HG03280 (cell line): Measurements from ENCODE around the gene PPP4C.
"Not testable (repeated sequence)": the region's sequence is repeated elsewhere in the genome, so short reads cannot be mapped to it uniquely, and the experiment has no call there.

Experiments
- ATAC-seq: cut with Tn5 transposase; IDR thresholded peaks from one replicate; pipeline ENCODE4 v1.9.1; 2021; ENCODE audit warnings: mild to moderate bottlenecking, moderate library complexity; ENCODE audit not compliant: unreplicated experiment

The PPP4C gene

DNA sequence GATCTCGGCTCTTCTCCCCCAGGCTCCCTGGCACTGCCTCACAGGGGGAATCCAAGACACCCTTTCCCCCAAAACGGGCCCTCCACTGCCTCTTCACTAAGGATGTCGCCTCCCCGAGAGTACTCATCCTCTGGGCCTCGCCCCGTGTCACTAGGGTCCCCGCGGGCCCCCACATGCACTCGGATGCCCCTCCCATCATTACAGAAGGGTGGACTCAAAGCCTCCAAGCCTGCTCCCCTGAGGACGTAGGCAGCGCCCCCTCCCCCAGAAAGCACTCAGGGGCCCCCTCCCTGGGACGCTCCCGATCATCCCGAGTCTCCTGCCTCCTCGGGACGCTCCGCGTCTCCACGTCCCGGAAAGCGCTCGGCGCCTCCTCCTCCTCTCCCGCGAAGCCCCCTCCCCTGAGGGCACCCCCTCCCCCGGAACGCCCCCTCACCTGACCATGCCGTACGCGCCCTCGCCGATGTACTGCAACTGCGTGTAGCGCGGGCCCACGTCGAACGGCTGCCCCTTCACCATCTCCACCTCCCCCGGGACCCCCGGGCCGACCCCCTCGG lies 46.9 kb downstream of the PPP4C start:
- no peak for ATAC-seq

DNA sequence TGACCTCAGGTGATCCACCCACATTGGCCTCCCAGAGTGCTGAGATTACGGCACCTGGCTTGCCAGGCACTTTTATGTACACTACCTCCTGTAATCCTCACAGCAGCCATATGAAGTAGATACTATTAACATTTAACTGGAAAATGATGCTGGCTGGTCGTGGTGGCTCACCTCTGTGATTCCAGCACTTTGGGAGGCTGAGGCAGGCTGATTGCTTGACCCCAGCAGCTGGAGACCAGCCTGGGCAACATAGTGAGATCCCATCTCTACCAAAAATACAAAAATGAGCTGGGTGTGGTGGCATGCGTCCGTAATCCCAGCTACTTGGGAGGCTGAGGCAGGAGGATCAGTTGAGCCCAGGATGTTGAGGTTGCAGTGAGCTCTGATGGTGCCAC lies 49.2 kb downstream of the PPP4C start:
- ATAC-seq = no peak

DNA sequence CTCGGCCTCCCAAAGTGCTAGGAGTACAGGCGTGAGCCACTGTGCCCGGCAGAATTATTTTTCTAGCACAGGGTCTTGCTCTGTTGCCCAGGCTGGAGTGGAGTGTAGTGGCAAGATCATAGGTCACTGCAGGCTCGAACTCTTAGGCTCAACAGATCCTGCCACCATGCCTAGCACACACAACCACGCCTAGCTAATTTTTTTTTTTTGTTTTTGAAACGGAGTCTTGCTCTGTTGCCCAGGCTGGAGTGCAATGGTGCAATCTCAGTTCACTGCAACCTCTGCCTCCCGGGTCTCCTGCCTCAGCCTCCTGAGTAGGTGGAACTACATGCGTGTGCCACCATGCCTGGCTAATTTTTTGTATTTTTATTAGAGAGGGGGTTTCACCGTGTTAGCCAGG lies 49.9 kb downstream of the PPP4C start:
- ATAC-seq = not testable (repeated sequence)

DNA sequence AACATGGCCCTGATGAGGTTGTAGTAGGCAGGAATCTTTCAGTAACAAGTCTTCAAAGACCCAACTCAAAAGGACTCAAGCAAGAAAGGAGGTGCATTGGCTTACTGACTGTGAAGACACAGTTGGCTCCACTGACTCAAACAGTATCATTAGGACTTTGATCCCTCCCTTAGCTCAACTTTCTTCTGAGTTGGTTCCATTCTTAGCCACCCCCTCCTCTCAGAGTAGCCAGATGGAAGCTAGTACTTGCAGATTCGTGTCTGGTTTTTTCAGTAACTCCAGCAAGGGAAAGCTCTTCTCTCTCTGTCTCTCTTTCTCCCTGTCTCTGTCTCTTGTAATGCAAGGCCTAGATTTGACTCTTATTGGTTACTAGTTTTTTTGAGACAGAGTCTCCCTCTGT lies 52.2 kb downstream of the PPP4C start:
- no peak for ATAC-seq

DNA sequence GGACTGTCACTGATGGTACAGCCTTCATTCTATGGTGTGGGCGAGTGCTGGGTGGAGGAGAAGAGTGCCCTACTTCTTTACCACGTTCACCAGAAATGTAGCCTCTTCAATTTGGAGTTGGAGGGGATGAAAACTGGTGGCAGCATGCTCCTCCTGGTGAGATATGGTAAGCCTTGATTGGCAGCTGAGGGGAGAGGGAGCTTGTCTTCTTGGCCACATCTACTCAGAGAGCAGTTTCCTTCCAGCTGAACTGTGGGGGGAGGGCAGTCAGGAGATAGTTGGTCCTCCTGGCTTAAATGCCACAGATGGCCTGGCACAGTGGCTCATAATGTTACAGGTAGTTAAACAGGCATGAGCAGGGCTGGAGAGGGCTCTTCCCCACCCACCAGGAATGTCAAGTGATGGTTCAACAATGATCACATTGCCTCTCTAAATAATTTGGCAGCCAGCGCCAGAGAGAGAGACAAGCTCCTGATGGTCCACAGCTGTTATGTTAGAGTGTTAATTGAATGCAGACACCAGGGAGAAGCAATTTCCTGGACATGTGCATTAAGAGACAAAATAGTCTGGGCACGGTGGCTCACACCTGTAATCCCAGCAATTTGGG lies 56.2 kb downstream of the PPP4C start:
- ATAC-seq = no peak

DNA sequence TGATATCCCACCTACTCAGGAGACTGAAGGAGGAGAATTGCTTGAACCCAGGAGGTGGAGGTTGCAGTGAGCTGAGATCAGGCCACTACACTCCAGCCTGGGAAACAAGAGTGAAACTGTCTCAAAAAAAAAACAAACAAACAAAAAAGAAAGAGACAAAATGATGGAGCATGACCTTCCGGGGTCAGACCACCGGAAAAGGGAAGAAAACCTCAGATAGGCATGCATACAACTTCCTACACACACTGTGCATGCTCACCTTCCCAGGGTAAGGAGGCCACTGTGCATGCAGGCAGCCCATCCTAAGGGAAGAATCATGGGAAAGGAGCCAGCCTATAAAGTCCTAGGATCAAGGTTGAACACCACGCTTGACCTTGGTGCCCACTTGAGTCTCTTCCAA lies 56.8 kb downstream of the PPP4C start:
- ATAC-seq = no peak
